Neutrophil (primary cell): ENCODE measurements around the gene GANC.

Source experiments
- H3K27ac ChIP-seq: fragments of 200-600 bp; sonication (generic); 2 replicates; pipeline ENCODE4 v1.5.1; 2016; ENCODE audit warnings: mild to moderate bottlenecking, moderate library complexity
- H3K27me3 ChIP-seq: fragments of 200-600 bp; sonication (generic); 2 replicates; pipeline ENCODE4 v1.6.0; 2016; ENCODE audit warnings: mild to moderate bottlenecking
- H3K36me3 ChIP-seq: fragments of 200-600 bp; sonication (generic); 2 replicates; pipeline ENCODE4 v1.5.1; 2017
- H3K4me1 ChIP-seq, 2 experiments: fragments of 200-600 bp in 1 of 2; sonication (generic) in 1 of 2; 1 replicate in 1 of 2; 2 replicates in 1 of 2; pipeline versions ENCODE4 v1.5.1 to v1.6.1; 2013 to 2016; ENCODE audit warnings: low read depth in 1 of 2, low read length in 1 of 2, mild to moderate bottlenecking in 1 of 2, moderate library complexity in 1 of 2; ENCODE audit not compliant: control insufficient read depth in 1 of 2, insufficient read depth in 1 of 2
- H3K4me3 ChIP-seq, 2 experiments: fragments of 200-600 bp in 1 of 2; sonication (generic) in 1 of 2; 1 replicate in 1 of 2; 2 replicates in 1 of 2; pipeline ENCODE4 v1.5.1; 2013 to 2016; ENCODE audit warnings: low read depth in 1 of 2, low read length in 1 of 2, mild to moderate bottlenecking in 1 of 2, moderate library complexity in 1 of 2
- H3K9me3 ChIP-seq: fragments of 200-600 bp; sonication (generic); 2 replicates; pipeline ENCODE4 v1.5.1; 2016
- TF ChIP-seq, protein P1 (sequence below): fragments of 200-600 bp; sonication (generic); IDR thresholded peaks from 2 replicates; pipeline ENCODE4 v1.5.1; 2016; ENCODE audit warnings: antibody characterized with exemption

GANC gene

DNA sequence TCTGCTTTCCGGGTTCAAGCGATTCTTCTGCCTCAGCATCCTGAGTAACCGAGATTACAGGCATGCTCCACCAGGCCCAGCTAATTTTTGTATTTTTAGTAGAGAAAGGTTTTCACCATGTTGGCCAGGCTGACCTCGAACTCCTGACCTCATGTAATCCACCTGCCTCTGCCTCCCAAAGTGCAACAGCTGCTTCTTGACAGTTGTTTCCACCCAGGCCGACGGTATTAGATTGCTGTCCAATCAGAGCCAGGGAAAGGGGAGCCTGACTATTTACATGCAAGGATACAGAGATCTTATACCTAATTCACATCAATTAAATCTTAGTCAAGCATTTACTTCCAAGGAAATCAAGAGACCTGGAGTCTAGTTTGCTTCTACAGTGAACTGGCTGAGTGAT lies 82.3 kb downstream of the GANC start:
- Histone ChIP-seq H3K27ac (no peak overlapping the region), H3K4me3 (no peak overlapping the region), H3K4me1 (peaks cover 17 to 18% of the 10 kb centered on the region in 2 experiments), H3K27me3 (no peaks in the 10 kb centered on the region), H3K36me3 (peaks cover 14% of the 10 kb centered on the region), H3K9me3 (no peaks in the 10 kb centered on the region)
- TF ChIP-seq, protein P1, sequence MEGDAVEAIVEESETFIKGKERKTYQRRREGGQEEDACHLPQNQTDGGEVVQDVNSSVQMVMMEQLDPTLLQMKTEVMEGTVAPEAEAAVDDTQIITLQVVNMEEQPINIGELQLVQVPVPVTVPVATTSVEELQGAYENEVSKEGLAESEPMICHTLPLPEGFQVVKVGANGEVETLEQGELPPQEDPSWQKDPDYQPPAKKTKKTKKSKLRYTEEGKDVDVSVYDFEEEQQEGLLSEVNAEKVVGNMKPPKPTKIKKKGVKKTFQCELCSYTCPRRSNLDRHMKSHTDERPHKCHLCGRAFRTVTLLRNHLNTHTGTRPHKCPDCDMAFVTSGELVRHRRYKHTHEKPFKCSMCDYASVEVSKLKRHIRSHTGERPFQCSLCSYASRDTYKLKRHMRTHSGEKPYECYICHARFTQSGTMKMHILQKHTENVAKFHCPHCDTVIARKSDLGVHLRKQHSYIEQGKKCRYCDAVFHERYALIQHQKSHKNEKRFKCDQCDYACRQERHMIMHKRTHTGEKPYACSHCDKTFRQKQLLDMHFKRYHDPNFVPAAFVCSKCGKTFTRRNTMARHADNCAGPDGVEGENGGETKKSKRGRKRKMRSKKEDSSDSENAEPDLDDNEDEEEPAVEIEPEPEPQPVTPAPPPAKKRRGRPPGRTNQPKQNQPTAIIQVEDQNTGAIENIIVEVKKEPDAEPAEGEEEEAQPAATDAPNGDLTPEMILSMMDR: no peak

DNA sequence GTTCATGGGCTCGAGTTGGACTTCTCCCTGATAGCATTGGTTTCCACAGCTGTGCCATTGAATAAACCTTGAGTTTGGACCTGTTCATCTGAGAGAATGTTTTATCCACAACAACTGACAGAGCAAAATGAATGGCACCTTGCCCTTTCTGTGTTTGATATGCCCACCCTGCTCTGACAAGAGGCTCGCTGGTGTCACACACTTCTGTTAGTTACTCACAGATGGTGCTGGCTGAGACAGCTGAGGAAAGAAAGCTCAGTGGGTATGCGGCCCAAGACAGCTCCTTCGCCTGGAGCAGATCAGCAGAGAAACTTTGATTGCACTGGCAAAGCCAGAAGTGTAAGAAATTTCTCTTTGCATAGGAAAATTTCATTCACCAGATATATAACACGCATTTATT lies 83.8 kb downstream of the GANC start:
- TF ChIP-seq, protein P1: no peak
- Histone ChIP-seq H3K27ac (no peak overlapping the region), H3K9me3 (no peaks in the 10 kb centered on the region), H3K4me1 (peaks cover 32 to 33% of the 10 kb centered on the region in 2 experiments), H3K27me3 (no peaks in the 10 kb centered on the region), H3K4me3 (no peak overlapping the region), H3K36me3 (peaks cover 13% of the 10 kb centered on the region)

DNA sequence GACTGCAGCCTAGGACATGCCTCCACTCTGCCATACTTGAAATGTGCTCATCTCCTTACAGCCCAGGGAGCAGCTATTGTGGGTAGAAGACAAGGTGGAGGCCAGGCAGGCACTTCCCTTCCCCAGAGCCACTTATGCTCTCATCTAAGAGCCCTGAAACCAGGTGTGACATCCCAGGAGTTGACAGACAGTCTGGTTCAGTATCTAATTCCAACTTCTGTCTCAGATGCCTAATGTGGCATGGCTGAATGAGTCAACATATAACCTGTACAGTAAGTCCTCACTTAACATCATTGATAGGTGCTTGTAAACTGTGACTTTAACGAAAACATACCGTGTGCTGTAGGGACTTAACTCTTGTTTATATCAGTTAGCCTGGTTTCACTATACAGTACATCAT lies 85.1 kb downstream of the GANC start:
- TF ChIP-seq, protein P1: no peak
- Histone ChIP-seq H3K4me3 (no peak overlapping the region), H3K36me3 (peaks cover 4% of the 10 kb centered on the region), H3K27ac (peak overlapping the region; percentile 87), H3K27me3 (no peaks in the 10 kb centered on the region), H3K4me1 (peaks cover 45 to 46% of the 10 kb centered on the region in 2 experiments), H3K9me3 (no peaks in the 10 kb centered on the region)

DNA sequence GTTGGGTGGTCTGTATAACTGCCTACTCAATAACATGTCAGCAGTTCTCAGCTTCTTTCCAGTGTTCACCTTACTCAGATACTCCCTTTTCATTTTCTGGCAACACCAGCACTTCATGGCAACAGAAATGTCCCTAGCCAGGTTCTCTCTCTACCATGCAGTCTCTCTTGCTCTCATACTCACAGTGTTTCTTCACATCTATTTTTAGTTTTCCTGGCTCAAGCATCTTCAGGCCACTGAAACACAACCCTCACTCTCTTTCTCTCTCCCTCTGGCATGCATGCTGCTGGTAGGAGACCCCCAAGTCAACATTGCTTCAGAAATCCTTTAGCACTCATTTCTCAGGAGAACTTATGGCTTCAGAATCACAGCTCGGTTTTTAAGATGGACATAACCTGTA lies 86.2 kb downstream of the GANC start, which contains the start of gene CAPN3:
TSS of gene CAPN3 (plus strand) at position 253 of the 400 bp plus-strand sequence. CDS start 305 bp downstream, outside the sequence.
- H3K36me3 ChIP-seq: no peaks in the 10 kb centered on the region
- H3K4me1 ChIP-seq: peaks cover 56 to 57% of the 10 kb centered on the region in 2 experiments
- H3K4me3 ChIP-seq: peak within 1 kb of the TSS; percentile 51 to 52
- TF ChIP-seq, protein P1: no peak
- no peaks in the 10 kb centered on the region for H3K9me3 ChIP-seq
- H3K27me3 ChIP-seq: no peaks in the 10 kb centered on the region
- peak within 1 kb of the TSS; percentile 87 for H3K27ac ChIP-seq

DNA sequence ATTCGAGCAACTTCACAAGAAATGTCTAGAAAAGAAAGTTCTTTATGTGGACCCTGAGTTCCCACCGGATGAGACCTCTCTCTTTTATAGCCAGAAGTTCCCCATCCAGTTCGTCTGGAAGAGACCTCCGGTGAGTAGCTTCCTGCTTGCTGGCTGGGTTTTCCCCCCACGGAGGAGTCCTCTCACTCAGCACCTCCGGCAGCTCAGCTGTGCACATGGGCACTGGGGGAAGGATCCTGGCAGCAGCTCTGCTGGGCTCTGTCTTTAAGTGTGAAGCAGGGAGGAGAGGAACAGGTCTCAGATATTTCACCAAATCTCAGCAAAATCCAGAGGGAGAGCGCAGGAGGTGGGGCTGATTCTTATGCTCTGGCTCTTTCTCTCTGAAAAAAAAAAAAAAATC lies 87.0 kb downstream of the GANC start:
- H3K27me3 ChIP-seq: no peaks in the 10 kb centered on the region
- H3K4me1 ChIP-seq: peaks cover 64% of the 10 kb centered on the region in 2 experiments
- no peaks in the 10 kb centered on the region for H3K9me3 ChIP-seq
- no peaks in the 10 kb centered on the region for H3K36me3 ChIP-seq
- peak overlapping the region; percentile 51 to 52 for H3K4me3 ChIP-seq
- peak overlapping the region; percentile 87 for H3K27ac ChIP-seq
- TF ChIP-seq, protein P1: no peak
